ENCODE measurements around the gene C3orf22.

DNA sequence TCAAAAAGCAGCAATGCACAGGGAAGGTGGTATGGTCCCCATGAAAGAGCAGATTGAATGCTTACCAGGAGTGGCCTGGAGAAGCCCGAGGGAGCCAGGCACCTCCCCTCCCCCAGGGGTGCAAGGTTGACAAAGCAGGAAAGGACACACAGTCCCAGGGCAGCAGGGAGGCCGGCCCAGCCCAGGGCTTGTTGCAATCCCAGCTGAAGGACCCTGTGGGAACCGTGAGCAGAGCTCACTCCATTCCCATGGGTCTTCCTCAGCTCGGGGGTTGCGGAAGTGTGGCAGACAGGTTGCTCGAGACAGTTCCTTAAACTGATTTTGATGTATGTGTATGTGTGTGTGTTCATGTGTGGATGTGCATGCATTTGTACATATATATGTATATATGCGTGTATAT lies 57.0 kb downstream of the C3orf22 start:
- TF ChIP-seq, protein P1, sequence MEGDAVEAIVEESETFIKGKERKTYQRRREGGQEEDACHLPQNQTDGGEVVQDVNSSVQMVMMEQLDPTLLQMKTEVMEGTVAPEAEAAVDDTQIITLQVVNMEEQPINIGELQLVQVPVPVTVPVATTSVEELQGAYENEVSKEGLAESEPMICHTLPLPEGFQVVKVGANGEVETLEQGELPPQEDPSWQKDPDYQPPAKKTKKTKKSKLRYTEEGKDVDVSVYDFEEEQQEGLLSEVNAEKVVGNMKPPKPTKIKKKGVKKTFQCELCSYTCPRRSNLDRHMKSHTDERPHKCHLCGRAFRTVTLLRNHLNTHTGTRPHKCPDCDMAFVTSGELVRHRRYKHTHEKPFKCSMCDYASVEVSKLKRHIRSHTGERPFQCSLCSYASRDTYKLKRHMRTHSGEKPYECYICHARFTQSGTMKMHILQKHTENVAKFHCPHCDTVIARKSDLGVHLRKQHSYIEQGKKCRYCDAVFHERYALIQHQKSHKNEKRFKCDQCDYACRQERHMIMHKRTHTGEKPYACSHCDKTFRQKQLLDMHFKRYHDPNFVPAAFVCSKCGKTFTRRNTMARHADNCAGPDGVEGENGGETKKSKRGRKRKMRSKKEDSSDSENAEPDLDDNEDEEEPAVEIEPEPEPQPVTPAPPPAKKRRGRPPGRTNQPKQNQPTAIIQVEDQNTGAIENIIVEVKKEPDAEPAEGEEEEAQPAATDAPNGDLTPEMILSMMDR (conservative IDR thresholded peaks at IDR 0.05 in 1 of 2, IDR thresholded peaks at IDR 0.05 in 1 of 2; ENCODE audit: low read depth in 1 of 2, low read length in 2 of 2), result no peak
- no peak for TF ChIP-seq EZH2 (IDR thresholded peaks at IDR 0.05; ENCODE audit: low read length, missing control alignments)
